Measurements from ENCODE around the gene CBLN4. TPM values are rescaled to one million over a fixed set of nuclear protein-coding genes. Genes with fewer than 3 reads are reported as not detected.

The CBLN4 gene
- under 1 TPM in 1 of 4 donors, not detected in 3; 0.63 TPM for total RNA-seq

DNA sequence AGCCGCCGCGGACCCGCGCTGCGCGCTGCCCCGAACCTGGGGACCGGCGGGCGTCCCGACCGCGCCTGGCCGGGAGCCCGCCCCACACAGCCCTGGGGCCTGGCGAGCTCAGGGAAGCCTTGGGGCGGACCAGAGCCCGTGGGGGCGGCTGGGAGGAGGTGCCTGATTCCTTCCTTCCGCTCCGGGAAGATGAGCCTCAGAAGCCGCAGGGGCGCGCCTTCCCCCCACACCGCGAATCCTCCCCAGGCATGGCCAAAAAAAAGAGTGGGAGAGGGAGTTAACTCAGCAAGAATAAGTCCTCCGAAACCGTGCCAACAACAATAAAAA, at the start of gene CBLN4:
CBLN4 (minus strand) TSS at position 131 of the 327 bp plus-strand sequence. CDS start 1,348 bp downstream, outside the sequence.
- no peak for TF ChIP-seq POLR2A (IDR thresholded peaks at IDR 0.05)
- TF ChIP-seq, protein P1, sequence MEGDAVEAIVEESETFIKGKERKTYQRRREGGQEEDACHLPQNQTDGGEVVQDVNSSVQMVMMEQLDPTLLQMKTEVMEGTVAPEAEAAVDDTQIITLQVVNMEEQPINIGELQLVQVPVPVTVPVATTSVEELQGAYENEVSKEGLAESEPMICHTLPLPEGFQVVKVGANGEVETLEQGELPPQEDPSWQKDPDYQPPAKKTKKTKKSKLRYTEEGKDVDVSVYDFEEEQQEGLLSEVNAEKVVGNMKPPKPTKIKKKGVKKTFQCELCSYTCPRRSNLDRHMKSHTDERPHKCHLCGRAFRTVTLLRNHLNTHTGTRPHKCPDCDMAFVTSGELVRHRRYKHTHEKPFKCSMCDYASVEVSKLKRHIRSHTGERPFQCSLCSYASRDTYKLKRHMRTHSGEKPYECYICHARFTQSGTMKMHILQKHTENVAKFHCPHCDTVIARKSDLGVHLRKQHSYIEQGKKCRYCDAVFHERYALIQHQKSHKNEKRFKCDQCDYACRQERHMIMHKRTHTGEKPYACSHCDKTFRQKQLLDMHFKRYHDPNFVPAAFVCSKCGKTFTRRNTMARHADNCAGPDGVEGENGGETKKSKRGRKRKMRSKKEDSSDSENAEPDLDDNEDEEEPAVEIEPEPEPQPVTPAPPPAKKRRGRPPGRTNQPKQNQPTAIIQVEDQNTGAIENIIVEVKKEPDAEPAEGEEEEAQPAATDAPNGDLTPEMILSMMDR (IDR thresholded peaks at IDR 0.05): no peak
- peaks cover 18% of the 10 kb centered on the region for H3K27me3 ChIP-seq
- H3K9me3 ChIP-seq: no peaks in the 10 kb centered on the region
- peaks cover 10 to 23% of the 10 kb centered on the region in 2 donors for H3K4me1 ChIP-seq
- H3K4me3 ChIP-seq (replicated peaks in 1 of 3): no peak within 1 kb of the TSS
- no peak for DNase-seq
- no peak within 1 kb of the TSS for H3K27ac ChIP-seq
- 2 to 6% methylated on average over 13 to 14 of the region's 29 CpGs for WGBS, 2 donors
- intact Hi-C loops (cut with DNase I): no loop called here
- H3K36me3 ChIP-seq: no peaks in the 10 kb centered on the region

DNA sequence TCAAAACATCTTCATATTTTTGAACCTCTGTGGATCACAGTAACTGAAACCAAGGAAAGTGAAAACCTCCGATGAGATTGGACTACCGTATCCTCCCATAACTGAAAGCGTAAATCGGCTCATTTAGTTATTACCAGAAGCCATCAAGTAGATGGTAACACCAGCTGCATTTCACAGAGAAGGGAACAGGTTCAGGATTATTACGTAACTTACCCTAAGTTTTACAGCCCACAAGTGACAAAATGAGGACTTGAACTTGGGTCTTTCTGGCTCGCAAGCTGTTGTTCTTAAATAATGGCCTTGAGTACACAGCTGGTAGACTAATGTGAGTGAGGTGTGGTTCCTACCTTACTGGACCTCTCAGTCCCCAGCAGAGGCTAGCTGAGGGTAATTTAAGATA, 37.9 kb upstream of the CBLN4 start:
- 80 to 92% methylated on average over 6 of the region's 6 CpGs for WGBS, 2 donors
- no peak for DNase-seq
- Histone ChIP-seq H3K27me3 (no peaks in the 10 kb centered on the region), H3K36me3 (no peaks in the 10 kb centered on the region), H3K9me3 (no peaks in the 10 kb centered on the region), H3K27ac (no peak overlapping the region), H3K4me3 (replicated peaks in 1 of 3) (no peak overlapping the region), H3K4me1 (no peaks in the 10 kb centered on the region)
- TF ChIP-seq, protein P1 (IDR thresholded peaks at IDR 0.05): no peak
- TF ChIP-seq POLR2A (IDR thresholded peaks at IDR 0.05): no peak
- intact Hi-C loops (cut with DNase I): no loop called here

DNA sequence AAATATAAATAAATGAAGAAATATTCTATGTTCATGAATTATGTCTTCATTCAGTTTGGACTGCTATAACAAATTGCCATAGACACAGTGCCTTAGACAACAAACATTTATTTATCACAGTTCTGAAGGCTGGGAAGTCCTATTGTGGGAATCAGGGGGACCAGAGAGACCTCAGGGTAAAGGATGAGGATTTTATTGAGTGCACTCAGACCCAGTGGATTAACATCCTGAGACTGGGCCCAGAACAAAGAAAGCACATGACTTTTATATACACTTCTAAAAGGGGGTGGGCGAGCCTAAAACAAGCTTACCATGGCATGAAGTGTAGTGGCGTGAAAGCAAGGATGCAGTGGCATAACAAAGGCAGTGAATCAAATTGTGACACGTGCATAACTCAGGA, 26.9 kb upstream of the CBLN4 start:
- intact Hi-C loops (cut with DNase I): no loop called here
- 66 to 67% methylated on average over 3 of the region's 3 CpGs for WGBS, 2 donors
- Histone ChIP-seq H3K4me3 (replicated peaks in 1 of 3) (no peak overlapping the region), H3K4me1 (no peaks in the 10 kb centered on the region), H3K27me3 (no peaks in the 10 kb centered on the region), H3K36me3 (no peaks in the 10 kb centered on the region), H3K9me3 (no peaks in the 10 kb centered on the region), H3K27ac (no peak overlapping the region)
- no peak for TF ChIP-seq POLR2A (IDR thresholded peaks at IDR 0.05)
- TF ChIP-seq, protein P1 (IDR thresholded peaks at IDR 0.05): no peak
- no peak for DNase-seq

DNA sequence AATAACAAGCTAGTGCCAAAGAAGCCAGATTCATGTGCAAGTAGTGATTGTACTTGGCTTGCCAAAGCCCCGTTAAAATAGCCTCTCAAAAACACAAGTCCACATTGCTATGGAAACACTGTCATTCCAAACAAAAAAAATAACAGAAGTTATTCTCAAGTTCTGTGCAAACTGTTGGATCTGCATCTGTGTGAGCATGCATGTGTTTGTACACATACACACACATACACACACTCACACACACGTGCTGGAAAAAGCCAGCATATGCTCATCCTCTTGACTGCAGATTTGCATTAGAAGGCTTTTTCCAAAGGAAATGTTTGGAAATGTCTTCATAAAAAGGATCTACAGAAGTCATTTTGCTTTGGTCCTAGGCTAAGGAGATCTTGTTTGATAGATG, 13.4 kb upstream of the CBLN4 start:
- intact Hi-C loops (cut with DNase I): no loop called here
- H3K9me3 ChIP-seq: no peaks in the 10 kb centered on the region
- DNase-seq: no peak
- no peak overlapping the region for H3K4me3 ChIP-seq (replicated peaks in 1 of 3)
- WGBS, 2 donors: 39 to 51% methylated on average over 2 of the region's 2 CpGs
- no peaks in the 10 kb centered on the region for H3K27me3 ChIP-seq
- H3K4me1 ChIP-seq: peaks cover 10 to 12% of the 10 kb centered on the region in 2 donors
- H3K27ac ChIP-seq: no peak overlapping the region
- H3K36me3 ChIP-seq: no peaks in the 10 kb centered on the region
- TF ChIP-seq, protein P1 (IDR thresholded peaks at IDR 0.05): no peak
- TF ChIP-seq POLR2A (IDR thresholded peaks at IDR 0.05): no peak

DNA sequence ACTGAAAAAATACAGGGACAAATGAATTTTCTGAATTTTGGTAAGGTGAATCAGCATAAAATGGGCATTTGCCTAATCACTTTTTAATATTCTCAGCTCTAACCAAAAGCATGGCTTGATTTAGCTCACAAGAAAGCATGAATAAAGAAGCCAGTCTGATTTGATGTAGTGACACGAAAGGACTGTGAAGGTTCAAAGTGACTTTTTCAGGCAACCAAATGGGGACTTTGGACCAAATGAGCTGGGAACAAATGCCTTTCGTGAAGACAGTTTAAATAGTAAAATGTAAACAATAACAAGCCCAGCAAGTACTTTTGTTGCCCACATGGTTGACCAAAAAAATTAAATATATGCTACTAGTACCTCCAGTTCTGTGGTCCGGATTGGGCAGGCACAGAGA, 12.9 kb upstream of the CBLN4 start:
- Histone ChIP-seq H3K9me3 (no peaks in the 10 kb centered on the region), H3K4me1 (peaks cover 10 to 12% of the 10 kb centered on the region in 2 donors), H3K27ac (no peak overlapping the region), H3K27me3 (no peaks in the 10 kb centered on the region), H3K4me3 (replicated peaks in 1 of 3) (no peak overlapping the region), H3K36me3 (no peaks in the 10 kb centered on the region)
- intact Hi-C loops (cut with DNase I): no loop called here
- no peak for DNase-seq
- TF ChIP-seq, protein P1 (IDR thresholded peaks at IDR 0.05): no peak
- TF ChIP-seq POLR2A (IDR thresholded peaks at IDR 0.05): no peak
- 77 to 80% methylated on average over 3 of the region's 3 CpGs for WGBS, 2 donors

Data from thyroid gland (tissue), 4 donors.